Activated T-helper 1 cell treated with anti-CD3 and anti-CD28 coated beads, Interleukin-2, amount 50 U/mL, for 16 hours (primary cell): Measurements from ENCODE around the gene LYRM1.
"Not testable (repeated sequence)": the region's sequence is repeated elsewhere in the genome, so short reads cannot be mapped to it uniquely, and the experiment has no call there.

Source experiments
- DNase-seq, 2 donors: peaks; one replicate each; pipeline ENCODE4 v3.0.0-alpha.2; 2020; ENCODE audit warnings: low read depth in 1 of 2, low spot score in 1 of 2

The LYRM1 gene

GRCh38 chr16:20931066-20931600 lies 30.6 kb downstream of the LYRM1 start:
- no peak for DNase-seq

GRCh38 chr16:20933589-20933988 lies 33.0 kb downstream of the LYRM1 start:
- no peak for DNase-seq

GRCh38 chr16:20937736-20938135 lies 37.2 kb downstream of the LYRM1 start:
- DNase-seq, result no peak

- no peak for DNase-seq
These were observed 37.9 kb downstream of the LYRM1 start for GRCh38 chr16:20938426-20938825.

GRCh38 chr16:20939611-20940010 lies 39.0 kb downstream of the LYRM1 start:
- DNase-seq, result no peak

GRCh38 chr16:20940871-20941635 lies 40.5 kb downstream of the LYRM1 start:
- no peak for DNase-seq

- no peak for DNase-seq
These were observed 41.0 kb downstream of the LYRM1 start for GRCh38 chr16:20941636-20941926.

GRCh38 chr16:20942256-20942655 lies 41.7 kb downstream of the LYRM1 start:
- no peak for DNase-seq

- peak in 1 of 2 donors; percentile 3 for DNase-seq
These were observed 44.4 kb downstream of the LYRM1 start for GRCh38 chr16:20944861-20945574.

GRCh38 chr16:20945575-20945875 lies 45.0 kb downstream of the LYRM1 start:
- DNase-seq, result not testable (repeated sequence)

- DNase-seq, result no peak
These were observed 45.6 kb downstream of the LYRM1 start for GRCh38 chr16:20946015-20946629.

GRCh38 chr16:20948444-20948843 lies 47.9 kb downstream of the LYRM1 start:
- no peak for DNase-seq

- no peak for DNase-seq
These were observed 49.1 kb downstream of the LYRM1 start for GRCh38 chr16:20949660-20950059.

GRCh38 chr16:20950294-20950693 lies 49.7 kb downstream of the LYRM1 start:
- no peak for DNase-seq

GRCh38 chr16:20952139-20952920 lies 51.8 kb downstream of the LYRM1 start:
- DNase-seq, result no peak

- no peak for DNase-seq
These were observed 54.0 kb downstream of the LYRM1 start for GRCh38 chr16:20954574-20954973.

- DNase-seq, result no peak
These were observed 55.7 kb downstream of the LYRM1 start for GRCh38 chr16:20956319-20956718.

GRCh38 chr16:20957153-20957552 lies 56.6 kb downstream of the LYRM1 start:
- DNase-seq, result no peak

GRCh38 chr16:20960899-20961298 lies 60.3 kb downstream of the LYRM1 start:
- no peak for DNase-seq

- no peak for DNase-seq
These were observed 68.2 kb downstream of the LYRM1 start for GRCh38 chr16:20968765-20969164.

- DNase-seq, result no peak
These were observed 68.8 kb downstream of the LYRM1 start for GRCh38 chr16:20969386-20969785.

- DNase-seq, result no peak
These were observed 70.8 kb downstream of the LYRM1 start for GRCh38 chr16:20971401-20971800.
